ENCODE data around the gene INHA. TPM values are rescaled to one million over a fixed set of nuclear protein-coding genes. Genes with fewer than 3 reads are reported as not detected.

The INHA gene
- total RNA-seq, 2 experiments from 2014 or later, result not detected

GRCh38 chr2:219611866-219612576 is 39.9 kb downstream of the INHA start:
- no peak for DNase-seq
- TF ChIP-seq CTCF (IDR thresholded peaks at IDR 0.05), result no peak
- intact Hi-C loops (cut with micrococcal nuclease), result no loop called here
- Mint-ChIP-seq H3K4me3 (no peak overlapping the region), H3K4me1 (ENCODE audit: low read depth) (peaks cover 15% of the 10 kb centered on the region), H3K36me3 (ENCODE audit: low read depth) (peaks cover 20% of the 10 kb centered on the region), H3K27ac (peak overlapping the region; percentile 4), H3K9me3 (no peaks in the 10 kb centered on the region), H3K27me3 (no peaks in the 10 kb centered on the region)
- POLR2A ChIA-PET, result no interaction called here
- CTCF ChIA-PET, result interaction anchor here (1.2 kb wide), 1 partner anchor 52 kb away, joined by 3 read pairs; no protein-coding TSS in a partner anchor
- ATAC-seq, result no peak

- peaks cover 16% of the 10 kb centered on the region for H3K36me3 Mint-ChIP-seq (ENCODE audit: low read depth)
- peaks cover 15% of the 10 kb centered on the region for H3K4me1 Mint-ChIP-seq (ENCODE audit: low read depth)
- POLR2A ChIA-PET, result no interaction called here
- CTCF ChIA-PET, result interaction anchor here (1.2 kb wide), 1 partner anchor 53 kb away, joined by 3 read pairs; no protein-coding TSS in a partner anchor
- no peaks in the 10 kb centered on the region for H3K9me3 Mint-ChIP-seq
- DNase-seq (peak; percentile 37), ATAC-seq (peak; percentile 53)
- intact Hi-C loops (cut with micrococcal nuclease), result no loop called here
- no peaks in the 10 kb centered on the region for H3K27me3 Mint-ChIP-seq
- TF ChIP-seq CTCF (IDR thresholded peaks at IDR 0.05), result no peak
- H3K27ac Mint-ChIP-seq, result peak overlapping the region; percentile 25
- H3K4me3 Mint-ChIP-seq, result no peak overlapping the region
Observed at GRCh38 chr2:219612577-219613286, 40.6 kb downstream of the INHA start.

- intact Hi-C loops (cut with micrococcal nuclease), result no loop called here
- DNase-seq (no peak), ATAC-seq (no peak)
- H3K9me3 Mint-ChIP-seq, result no peaks in the 10 kb centered on the region
- no peak overlapping the region for H3K4me3 Mint-ChIP-seq
- ChIA-PET POLR2A (no interaction called here), CTCF (interaction anchor here (1.3 to 2.5 kb wide), 2 partner anchors 29 to 53 kb away, joined by 4 to 6 read pairs; no protein-coding TSS in a partner anchor)
- H3K27me3 Mint-ChIP-seq, result no peaks in the 10 kb centered on the region
- no peak for TF ChIP-seq CTCF (IDR thresholded peaks at IDR 0.05)
- H3K27ac Mint-ChIP-seq, result no peak overlapping the region
- H3K4me1 Mint-ChIP-seq (ENCODE audit: low read depth), result peaks cover 15% of the 10 kb centered on the region
- peaks cover 16% of the 10 kb centered on the region for H3K36me3 Mint-ChIP-seq (ENCODE audit: low read depth)
Observed at GRCh38 chr2:219613461-219614070, 41.5 kb downstream of the INHA start.

- Mint-ChIP-seq H3K27me3 (no peaks in the 10 kb centered on the region), H3K36me3 (ENCODE audit: low read depth) (peaks cover 16% of the 10 kb centered on the region), H3K4me1 (ENCODE audit: low read depth) (peaks cover 15% of the 10 kb centered on the region), H3K9me3 (no peaks in the 10 kb centered on the region), H3K27ac (no peak overlapping the region), H3K4me3 (no peak overlapping the region)
- intact Hi-C loops (cut with micrococcal nuclease), result no loop called here
- no peak for ATAC-seq
- POLR2A ChIA-PET, result no interaction called here
- TF ChIP-seq CTCF (IDR thresholded peaks at IDR 0.05), result no peak
- no peak for DNase-seq
- CTCF ChIA-PET, result interaction anchor here (1.3 to 2.5 kb wide), 2 partner anchors 28 to 54 kb away, joined by 4 to 6 read pairs; no protein-coding TSS in a partner anchor
Observed at GRCh38 chr2:219614076-219614860, 42.2 kb downstream of the INHA start.
